Measurements from ENCODE around the gene KRT27. TPM values are rescaled to one million over a fixed set of nuclear protein-coding genes. Genes with fewer than 3 reads are reported as not detected.
A peak's percentile ranks its signal among the peaks of the same experiment; 100 is the strongest.

The KRT27 gene
- total and polyA plus RNA-seq, 9 of the 15 experiments (the other 6 are each of a cell fraction or from before 2014, with no cell fraction given): 0.10 TPM; not detected in 8

DNA sequence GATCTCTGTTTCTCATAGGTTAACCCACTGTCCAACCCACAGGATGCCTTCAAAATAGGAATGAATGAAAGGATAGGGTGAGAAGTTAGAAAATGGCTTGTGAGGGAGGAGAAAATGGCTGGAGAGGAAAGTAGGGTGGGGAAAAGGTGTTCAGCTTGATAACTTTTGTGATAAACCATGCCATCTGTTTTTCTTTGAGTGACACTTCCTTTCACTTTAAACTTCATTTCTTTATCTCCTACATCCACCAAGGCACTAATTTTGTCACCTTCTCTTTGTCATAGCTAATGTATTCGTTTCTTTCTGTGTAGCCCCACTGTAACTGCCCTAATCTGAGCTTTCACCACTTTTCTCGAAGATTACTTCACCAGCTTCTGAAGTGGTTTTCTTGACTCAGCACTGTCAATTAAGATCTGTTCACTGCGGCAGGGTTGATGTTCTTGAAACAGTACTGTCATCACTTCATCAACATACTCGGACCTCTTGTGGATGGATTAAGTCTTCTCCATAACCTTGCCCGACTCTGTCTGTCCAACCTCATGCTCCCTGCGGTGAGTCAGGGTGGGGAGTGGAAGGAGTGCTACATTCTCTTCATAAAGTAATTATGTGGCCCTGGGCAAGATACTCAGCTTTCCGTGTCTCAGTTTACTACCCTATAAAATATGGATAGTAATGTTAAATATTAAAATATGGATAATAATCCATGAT is 45.5 kb upstream of the KRT27 start (continued):
- TF ChIP-seq, protein P1, sequence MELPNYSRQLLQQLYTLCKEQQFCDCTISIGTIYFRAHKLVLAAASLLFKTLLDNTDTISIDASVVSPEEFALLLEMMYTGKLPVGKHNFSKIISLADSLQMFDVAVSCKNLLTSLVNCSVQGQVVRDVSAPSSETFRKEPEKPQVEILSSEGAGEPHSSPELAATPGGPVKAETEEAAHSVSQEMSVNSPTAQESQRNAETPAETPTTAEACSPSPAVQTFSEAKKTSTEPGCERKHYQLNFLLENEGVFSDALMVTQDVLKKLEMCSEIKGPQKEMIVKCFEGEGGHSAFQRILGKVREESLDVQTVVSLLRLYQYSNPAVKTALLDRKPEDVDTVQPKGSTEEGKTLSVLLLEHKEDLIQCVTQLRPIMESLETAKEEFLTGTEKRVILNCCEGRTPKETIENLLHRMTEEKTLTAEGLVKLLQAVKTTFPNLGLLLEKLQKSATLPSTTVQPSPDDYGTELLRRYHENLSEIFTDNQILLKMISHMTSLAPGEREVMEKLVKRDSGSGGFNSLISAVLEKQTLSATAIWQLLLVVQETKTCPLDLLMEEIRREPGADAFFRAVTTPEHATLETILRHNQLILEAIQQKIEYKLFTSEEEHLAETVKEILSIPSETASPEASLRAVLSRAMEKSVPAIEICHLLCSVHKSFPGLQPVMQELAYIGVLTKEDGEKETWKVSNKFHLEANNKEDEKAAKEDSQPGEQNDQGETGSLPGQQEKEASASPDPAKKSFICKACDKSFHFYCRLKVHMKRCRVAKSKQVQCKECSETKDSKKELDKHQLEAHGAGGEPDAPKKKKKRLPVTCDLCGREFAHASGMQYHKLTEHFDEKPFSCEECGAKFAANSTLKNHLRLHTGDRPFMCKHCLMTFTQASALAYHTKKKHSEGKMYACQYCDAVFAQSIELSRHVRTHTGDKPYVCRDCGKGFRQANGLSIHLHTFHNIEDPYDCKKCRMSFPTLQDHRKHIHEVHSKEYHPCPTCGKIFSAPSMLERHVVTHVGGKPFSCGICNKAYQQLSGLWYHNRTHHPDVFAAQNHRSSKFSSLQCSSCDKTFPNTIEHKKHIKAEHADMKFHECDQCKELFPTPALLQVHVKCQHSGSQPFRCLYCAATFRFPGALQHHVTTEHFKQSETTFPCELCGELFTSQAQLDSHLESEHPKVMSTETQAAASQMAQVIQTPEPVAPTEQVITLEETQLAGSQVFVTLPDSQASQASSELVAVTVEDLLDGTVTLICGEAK (IDR thresholded peaks at IDR 0.05): no peak
- TF ChIP-seq, protein P1 (CRISPR knock-in tag; IDR thresholded peaks at IDR 0.05): no peak
- TF ChIP-seq CBFB (CRISPR knock-in tag; IDR thresholded peaks at IDR 0.05) (no peak), RBM14 (IDR thresholded peaks at IDR 0.05; ENCODE audit: borderline replicate concordance, insufficient read depth, low read depth, low read length) (no peak), CCNT2 (IDR thresholded peaks at IDR 0.05; ENCODE audit: borderline replicate concordance, extremely low read depth, insufficient read length, low read depth, low read length) (peak; percentile 99), ADNP (tag; IDR thresholded peaks at IDR 0.05) (peak; percentile 79; the same call in 1 of the 2 replicates), HCFC1 (IDR thresholded peaks at IDR 0.05; ENCODE audit: low read depth, low read length) (no peak), RBM39 (optimal IDR thresholded peaks at IDR 0.05; ENCODE audit: low read depth, low read length) (no peak), PHF21A (IDR thresholded peaks at IDR 0.05; ENCODE audit: borderline replicate concordance, low read depth) (no peak), HDGF (IDR thresholded peaks at IDR 0.05) (no peak), U2AF1 (optimal IDR thresholded peaks at IDR 0.05; ENCODE audit: low read depth, low read length) (no peak)
- TF ChIP-seq, protein P2, sequence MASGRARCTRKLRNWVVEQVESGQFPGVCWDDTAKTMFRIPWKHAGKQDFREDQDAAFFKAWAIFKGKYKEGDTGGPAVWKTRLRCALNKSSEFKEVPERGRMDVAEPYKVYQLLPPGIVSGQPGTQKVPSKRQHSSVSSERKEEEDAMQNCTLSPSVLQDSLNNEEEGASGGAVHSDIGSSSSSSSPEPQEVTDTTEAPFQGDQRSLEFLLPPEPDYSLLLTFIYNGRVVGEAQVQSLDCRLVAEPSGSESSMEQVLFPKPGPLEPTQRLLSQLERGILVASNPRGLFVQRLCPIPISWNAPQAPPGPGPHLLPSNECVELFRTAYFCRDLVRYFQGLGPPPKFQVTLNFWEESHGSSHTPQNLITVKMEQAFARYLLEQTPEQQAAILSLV (tag; IDR thresholded peaks at IDR 0.05): no peak
- TF ChIP-seq, protein P3, sequence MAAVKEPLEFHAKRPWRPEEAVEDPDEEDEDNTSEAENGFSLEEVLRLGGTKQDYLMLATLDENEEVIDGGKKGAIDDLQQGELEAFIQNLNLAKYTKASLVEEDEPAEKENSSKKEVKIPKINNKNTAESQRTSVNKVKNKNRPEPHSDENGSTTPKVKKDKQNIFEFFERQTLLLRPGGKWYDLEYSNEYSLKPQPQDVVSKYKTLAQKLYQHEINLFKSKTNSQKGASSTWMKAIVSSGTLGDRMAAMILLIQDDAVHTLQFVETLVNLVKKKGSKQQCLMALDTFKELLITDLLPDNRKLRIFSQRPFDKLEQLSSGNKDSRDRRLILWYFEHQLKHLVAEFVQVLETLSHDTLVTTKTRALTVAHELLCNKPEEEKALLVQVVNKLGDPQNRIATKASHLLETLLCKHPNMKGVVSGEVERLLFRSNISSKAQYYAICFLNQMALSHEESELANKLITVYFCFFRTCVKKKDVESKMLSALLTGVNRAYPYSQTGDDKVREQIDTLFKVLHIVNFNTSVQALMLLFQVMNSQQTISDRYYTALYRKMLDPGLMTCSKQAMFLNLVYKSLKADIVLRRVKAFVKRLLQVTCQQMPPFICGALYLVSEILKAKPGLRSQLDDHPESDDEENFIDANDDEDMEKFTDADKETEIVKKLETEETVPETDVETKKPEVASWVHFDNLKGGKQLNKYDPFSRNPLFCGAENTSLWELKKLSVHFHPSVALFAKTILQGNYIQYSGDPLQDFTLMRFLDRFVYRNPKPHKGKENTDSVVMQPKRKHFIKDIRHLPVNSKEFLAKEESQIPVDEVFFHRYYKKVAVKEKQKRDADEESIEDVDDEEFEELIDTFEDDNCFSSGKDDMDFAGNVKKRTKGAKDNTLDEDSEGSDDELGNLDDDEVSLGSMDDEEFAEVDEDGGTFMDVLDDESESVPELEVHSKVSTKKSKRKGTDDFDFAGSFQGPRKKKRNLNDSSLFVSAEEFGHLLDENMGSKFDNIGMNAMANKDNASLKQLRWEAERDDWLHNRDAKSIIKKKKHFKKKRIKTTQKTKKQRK (IDR thresholded peaks at IDR 0.05; ENCODE audit: borderline replicate concordance, low read depth, low read length): no peak

Measured in K562 (cell line).